Right lobe of liver (tissue), 6 donors: ENCODE data around the gene DOLPP1. TPM values are rescaled to one million over a fixed set of nuclear protein-coding genes. Genes with fewer than 3 reads are reported as not detected.
A peak's percentile ranks its signal among the peaks of the same experiment; 100 is the strongest.

Experiments used
- ATAC-seq, 4 donors: fragments of 200-7000 bp; cut with Tn5 transposase; one replicate each; pipeline ENCODE4 v1.9.1; 2020; ENCODE audit warnings: mild to moderate bottlenecking in 4 of 4, moderate library complexity in 4 of 4
- DNase-seq, 3 donors: peaks; one replicate each; pipeline ENCODE4 v3.0.0-alpha.2; 2020
- H3K27ac ChIP-seq, 3 donors: fragments of 200-600 bp; one replicate each; pipeline ENCODE4 v1.8.0; 2022
- H3K27me3 ChIP-seq, 2 donors: fragments of 200-600 bp; one replicate each; pipeline ENCODE4 v1.8.0; 2022
- H3K36me3 ChIP-seq, 4 donors: fragments of 200-600 bp; sonication (generic) in 1 of 4; one replicate each; pipeline versions ENCODE4 v1.5.1 to v1.8.0; 2017 to 2022; ENCODE audit warnings: control low read depth in 1 of 4
- H3K4me1 ChIP-seq, 4 donors: fragments of 200-600 bp; sonication (generic) in 1 of 4; one replicate each; pipeline versions ENCODE4 v1.5.1 to v1.8.0; 2017 to 2022; ENCODE audit warnings: control low read depth in 1 of 4
- H3K4me3 ChIP-seq, 3 donors: fragments of 200-600 bp; one replicate each; pipeline ENCODE4 v1.8.0; 2022
- H3K9me3 ChIP-seq, 4 donors: fragments of 200-600 bp; sonication (generic) in 1 of 4; one replicate each; pipeline versions ENCODE4 v1.5.1 to v1.8.0; 2017 to 2022; ENCODE audit warnings: control low read depth in 1 of 4
- POLR2A ChIP-seq: fragments of 450-650 bp; IDR thresholded peaks from one replicate; pipeline ENCODE4 v1.6.1; 2017; ENCODE audit warnings: antibody characterized with exemption, mild to moderate bottlenecking
- WGBS: methylation state at CpG from one replicate; pipeline ENCODE4 v1.1.6; 2018; ENCODE audit warnings: low coverage, low lambda C conversion rate; ENCODE audit not compliant: insufficient coverage; ENCODE audit errors: missing lambda C conversion rate; 5-methylcytosine and 5-hydroxymethylcytosine counted together
- intact Hi-C, 2 donors: fragments of 100-400 bp; cut with DNase I; formaldehyde crosslinking; loops; one replicate each; pipeline versions ENCODE4 v1.11.2 to v1.14.1; 2022
- total RNA-seq, 6 experiments: library from RNA; depleted of rRNA in 2 of 6; stranded (reverse); fragments of >200 nt in 2 of 6; fragmentation: NEBNext Ultra II Directional in 3 of 6; extraction: Animal tissue kit (Norgen Biotek cat#: 25700) in 3 of 6; gene quantifications; one replicate each; pipeline versions ENCODE4 v1.1.0 to v1.2.4, GENCODE V29; 2016 to 2023
- TF ChIP-seq, protein P1 (sequence below), 4 donors: fragments of 200-600 bp in 3 of 4; fragments of 450-650 bp in 1 of 4; IDR thresholded peaks; one replicate each; pipeline versions ENCODE4 v1.5.1 to v1.8.0; 2016 to 2022; ENCODE audit warnings: antibody characterized with exemption in 4 of 4, mild to moderate bottlenecking in 2 of 4
- donor health status: DM: no; HTN: yes; CAD: no.
- donor health status: DM: no; HTN: no; CAD: no.
- donor health status: DM: no; HTN: no; CAD: no.
- donor health status: DM: no; HTN: yes; CAD: no.
- donor health status: DM: no; HTN: yes; CAD: no.

Gene DOLPP1
- total RNA-seq, 6 experiments from 2014 or later, result 10.1 to 16.8 (median 13.3) TPM

DNA sequence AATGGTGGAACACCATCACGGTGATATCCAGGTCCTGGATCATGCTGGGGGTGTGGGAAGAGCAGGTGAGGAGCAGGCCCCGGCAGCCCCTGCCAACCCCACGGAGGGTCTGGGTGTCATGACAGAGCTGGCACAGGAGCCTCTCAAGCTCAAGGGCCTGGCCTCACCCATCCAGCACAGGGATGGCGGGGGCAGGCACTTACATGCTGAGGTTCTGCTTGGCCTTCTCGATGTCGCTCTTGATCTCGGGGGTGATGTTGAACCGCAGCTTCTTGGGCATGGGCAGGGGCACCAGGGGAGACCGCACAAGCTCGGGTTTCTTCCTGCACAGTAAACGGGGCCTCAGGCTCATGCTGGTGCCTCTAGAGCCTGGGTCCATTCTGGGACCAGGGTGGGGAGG, 17.4 kb downstream of the DOLPP1 start:
- no peaks in the 10 kb centered on the region for H3K9me3 ChIP-seq
- H3K27me3 ChIP-seq, result no peaks in the 10 kb centered on the region
- WGBS, result no CpG with 5 or more reads among the region's 11 CpGs
- no peak overlapping the region for H3K27ac ChIP-seq
- no peak for TF ChIP-seq POLR2A
- TF ChIP-seq, protein P1, sequence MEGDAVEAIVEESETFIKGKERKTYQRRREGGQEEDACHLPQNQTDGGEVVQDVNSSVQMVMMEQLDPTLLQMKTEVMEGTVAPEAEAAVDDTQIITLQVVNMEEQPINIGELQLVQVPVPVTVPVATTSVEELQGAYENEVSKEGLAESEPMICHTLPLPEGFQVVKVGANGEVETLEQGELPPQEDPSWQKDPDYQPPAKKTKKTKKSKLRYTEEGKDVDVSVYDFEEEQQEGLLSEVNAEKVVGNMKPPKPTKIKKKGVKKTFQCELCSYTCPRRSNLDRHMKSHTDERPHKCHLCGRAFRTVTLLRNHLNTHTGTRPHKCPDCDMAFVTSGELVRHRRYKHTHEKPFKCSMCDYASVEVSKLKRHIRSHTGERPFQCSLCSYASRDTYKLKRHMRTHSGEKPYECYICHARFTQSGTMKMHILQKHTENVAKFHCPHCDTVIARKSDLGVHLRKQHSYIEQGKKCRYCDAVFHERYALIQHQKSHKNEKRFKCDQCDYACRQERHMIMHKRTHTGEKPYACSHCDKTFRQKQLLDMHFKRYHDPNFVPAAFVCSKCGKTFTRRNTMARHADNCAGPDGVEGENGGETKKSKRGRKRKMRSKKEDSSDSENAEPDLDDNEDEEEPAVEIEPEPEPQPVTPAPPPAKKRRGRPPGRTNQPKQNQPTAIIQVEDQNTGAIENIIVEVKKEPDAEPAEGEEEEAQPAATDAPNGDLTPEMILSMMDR (IDR thresholded peaks at IDR 0.05), result no peak
- no peak for DNase-seq
- intact Hi-C loops, result no loop called here
- peaks cover 0 to 44% (median 20%) of the 10 kb centered on the region in 4 donors for H3K36me3 ChIP-seq
- H3K4me3 ChIP-seq, result no peak overlapping the region
- ATAC-seq, result no peak
- peaks cover 0 to 8% (median 0%) of the 10 kb centered on the region in 4 donors for H3K4me1 ChIP-seq

GRCh38 chr9:129100383-129101169, 19.7 kb downstream of the DOLPP1 start:
- peaks cover 0 to 37% (median 17%) of the 10 kb centered on the region in 4 donors for H3K36me3 ChIP-seq
- ATAC-seq (no peak), DNase-seq (no peak)
- no peaks in the 10 kb centered on the region for H3K4me1 ChIP-seq
- H3K27me3 ChIP-seq, result no peaks in the 10 kb centered on the region
- no peak overlapping the region for H3K4me3 ChIP-seq
- intact Hi-C loops, result no loop called here
- H3K27ac ChIP-seq, result no peak overlapping the region
- TF ChIP-seq POLR2A, result no peak
- no CpG with 5 or more reads among the region's 28 CpGs for WGBS
- H3K9me3 ChIP-seq, result no peaks in the 10 kb centered on the region

DNA sequence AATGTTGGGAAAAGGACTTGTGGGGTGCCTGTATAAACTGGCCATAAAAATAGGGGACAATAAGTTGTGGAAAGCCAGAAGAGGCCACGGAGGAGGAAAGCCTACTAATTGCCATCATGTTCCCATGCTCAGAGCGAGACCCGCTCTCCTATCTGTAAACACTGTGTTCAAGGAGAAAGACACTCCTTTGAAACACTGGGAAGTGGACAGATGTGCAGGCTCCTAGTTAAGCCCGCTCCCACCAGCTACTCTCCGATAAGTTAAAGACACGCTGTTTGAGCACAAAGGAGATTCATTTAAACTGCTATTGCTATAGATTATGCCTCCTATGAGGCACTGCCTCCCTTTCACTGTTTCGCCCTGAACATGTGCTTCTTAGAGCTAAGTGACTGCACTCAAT, 20.4 kb downstream of the DOLPP1 start:
- ATAC-seq (no peak), DNase-seq (no peak)
- no peak overlapping the region for H3K27ac ChIP-seq
- WGBS, result 86% methylated on average over 3 of the region's 7 CpGs
- no peak overlapping the region for H3K4me3 ChIP-seq
- H3K9me3 ChIP-seq, result no peaks in the 10 kb centered on the region
- TF ChIP-seq, protein P1 (IDR thresholded peaks at IDR 0.05), result no peak
- TF ChIP-seq POLR2A, result no peak
- no peaks in the 10 kb centered on the region for H3K27me3 ChIP-seq
- intact Hi-C loops, result no loop called here
- peaks cover 0 to 30% (median 15%) of the 10 kb centered on the region in 4 donors for H3K36me3 ChIP-seq
- H3K4me1 ChIP-seq, result no peaks in the 10 kb centered on the region

DNA sequence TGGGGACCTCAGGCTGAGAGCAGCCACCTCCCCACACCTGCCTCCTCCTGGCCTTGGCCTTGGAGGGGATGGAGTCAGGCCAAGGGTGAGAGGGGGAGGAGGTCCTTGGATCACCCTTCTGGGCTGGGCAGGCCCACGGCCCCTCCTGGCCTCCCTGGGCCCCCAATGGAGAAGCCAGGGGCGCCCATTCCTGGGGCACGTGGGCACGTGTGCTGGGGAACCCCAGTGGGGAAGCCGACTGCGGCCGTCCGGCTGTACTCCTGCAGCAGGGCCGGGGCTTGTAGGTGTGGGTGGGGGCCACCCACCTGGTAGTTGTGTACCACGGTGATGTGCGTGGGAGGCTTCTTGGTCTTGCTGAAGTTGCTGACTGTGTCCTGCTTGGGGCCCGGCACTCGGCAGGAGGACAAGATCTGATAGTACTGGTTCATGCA, 21.2 kb downstream of the DOLPP1 start:
- Histone ChIP-seq H3K27me3 (no peaks in the 10 kb centered on the region), H3K27ac (no peak overlapping the region), H3K4me1 (no peaks in the 10 kb centered on the region), H3K4me3 (no peak overlapping the region), H3K9me3 (no peaks in the 10 kb centered on the region), H3K36me3 (peaks cover 0 to 22% (median 11%) of the 10 kb centered on the region in 4 donors)
- WGBS, result 100% methylated on average over 1 of the region's 13 CpGs
- TF ChIP-seq POLR2A, result no peak
- TF ChIP-seq, protein P1 (IDR thresholded peaks at IDR 0.05), result no peak
- ATAC-seq, result peak in 1 of 4 donors; percentile 12
- no peak for DNase-seq
- intact Hi-C loops, result no loop called here

DNA sequence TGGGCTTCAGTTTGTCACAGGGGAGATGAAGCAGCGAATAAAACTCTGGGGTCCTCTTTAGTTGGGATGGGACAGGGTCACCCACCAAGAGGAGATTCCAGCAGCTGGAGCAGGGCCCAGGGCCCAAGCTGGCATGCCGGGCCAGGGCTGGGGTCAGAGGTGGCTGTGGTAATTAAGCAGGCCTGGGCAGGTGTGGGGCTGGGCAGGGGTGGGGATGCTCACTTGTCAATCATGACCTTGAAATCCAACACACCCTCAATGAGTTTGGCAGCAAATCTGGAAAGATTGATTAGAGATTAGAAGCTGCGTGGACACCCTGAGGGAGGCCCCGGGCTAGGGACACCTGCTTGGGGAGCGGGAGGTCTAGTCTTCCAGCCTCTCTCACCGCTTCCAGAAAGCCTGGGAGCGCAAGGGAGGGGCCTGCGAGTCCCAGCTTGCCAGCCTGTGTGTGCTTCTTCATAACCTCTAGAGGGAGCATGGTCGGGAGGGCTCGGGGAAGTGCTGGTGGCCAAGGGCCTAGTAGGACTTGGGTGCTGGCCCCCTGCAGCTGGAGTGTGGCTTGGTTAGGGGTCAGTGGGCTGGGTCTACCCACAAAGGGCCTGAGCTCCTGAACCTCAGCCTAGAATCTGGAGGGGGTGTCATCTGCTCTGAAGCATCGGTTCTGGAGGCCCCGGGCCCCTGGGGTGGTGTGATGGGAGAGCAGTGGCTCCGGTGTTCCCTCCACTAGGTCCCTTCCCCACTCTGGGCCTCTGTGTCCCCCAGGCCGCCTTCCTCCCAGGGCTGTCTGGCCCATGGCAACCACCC, 22.1 kb downstream of the DOLPP1 start:
- 42% methylated on average over 2 of the region's 14 CpGs for WGBS
- H3K36me3 ChIP-seq, result peaks cover 0 to 18% (median 7%) of the 10 kb centered on the region in 4 donors
- H3K27me3 ChIP-seq, result no peaks in the 10 kb centered on the region
- intact Hi-C loops, result no loop called here
- DNase-seq, result no peak
- H3K9me3 ChIP-seq, result no peaks in the 10 kb centered on the region
- H3K4me1 ChIP-seq, result no peaks in the 10 kb centered on the region
- H3K4me3 ChIP-seq, result no peak overlapping the region
- peak; percentile 54 to 70 (median 58) for ATAC-seq
- H3K27ac ChIP-seq, result no peak overlapping the region
- TF ChIP-seq, protein P1 (IDR thresholded peaks at IDR 0.05), result peak; percentile 10 to 45 (median 38)
- TF ChIP-seq POLR2A, result no peak
